CD4-positive, alpha-beta T cell (primary cell): ENCODE measurements around the gene NEK1. TPM values are rescaled to one million over a fixed set of nuclear protein-coding genes. Genes with fewer than 3 reads are reported as not detected.

Experiments used
- ATAC-seq: fragments of 200-7000 bp; cut with Tn5 transposase; one replicate; pipeline ENCODE4 v1.10.0; 2022; ENCODE audit warnings: mild to moderate bottlenecking; ENCODE audit not compliant: poor library complexity
- CTCF ChIA-PET: fragments of 350-600 bp; sonication (Branson Sonifier 250); formaldehyde crosslinking; loops from one replicate; lab custom pipeline; 2021; ENCODE audit warnings: antibody characterized with exemption, inconsistent platforms; lab: Charles Lee
- POLR2A ChIA-PET: fragments of 350-600 bp; sonication (Branson Sonifier 250); formaldehyde crosslinking; loops from one replicate; lab custom pipeline; 2021; ENCODE audit warnings: antibody characterized with exemption, inconsistent platforms; lab: Charles Lee
- DNase-seq, 14 experiments: peaks; one replicate each; pipeline ENCODE4 v3.0.0-alpha.2; 2013 to 2020; ENCODE audit warnings: mixed read lengths in 2 of 14
- H3K27ac ChIP-seq, 2 donors: one replicate each; pipeline versions ENCODE4 v1.5.1 to v1.7.0; 2013; ENCODE audit warnings: low read length in 2 of 2, low read depth in 1 of 2, mild to moderate bottlenecking in 1 of 2
- H3K27me3 ChIP-seq, 2 experiments: 1 replicate in 1 of 2; 2 replicates in 1 of 2; pipeline versions ENCODE4 v1.6.1 to v1.7.0; 2013; ENCODE audit warnings: low read length in 2 of 2, control low read depth in 1 of 2, mild to moderate bottlenecking in 1 of 2, moderate library complexity in 1 of 2; ENCODE audit not compliant: insufficient read depth in 2 of 2, control insufficient read depth in 1 of 2
- H3K36me3 ChIP-seq: one replicate; pipeline ENCODE4 v1.6.1; 2013; ENCODE audit warnings: low read length, control low read depth; ENCODE audit not compliant: insufficient read depth
- H3K4me1 ChIP-seq: one replicate; pipeline ENCODE4 v1.6.1; 2013; ENCODE audit warnings: low read length, control low read depth; ENCODE audit not compliant: insufficient read depth
- H3K4me3 ChIP-seq: one replicate; pipeline ENCODE4 v1.5.1; 2013; ENCODE audit warnings: mild to moderate bottlenecking, low read length, moderate library complexity
- H3K9me3 ChIP-seq, 2 experiments: 1 replicate in 1 of 2; 2 replicates in 1 of 2; pipeline versions ENCODE4 v1.6.1 to v1.7.0; 2013; ENCODE audit warnings: low read length in 2 of 2, mild to moderate bottlenecking in 2 of 2, control low read depth in 1 of 2, moderate library complexity in 1 of 2; ENCODE audit not compliant: control insufficient read depth in 1 of 2, insufficient read depth in 1 of 2
- H3K27ac Mint-ChIP-seq: one replicate; pipeline ENCODE4 v1.8.0; 2020; ENCODE audit warnings: mixed read lengths
- H3K27me3 Mint-ChIP-seq: one replicate; pipeline ENCODE4 v1.8.0; 2021; ENCODE audit warnings: mixed read lengths
- H3K36me3 Mint-ChIP-seq: one replicate; pipeline ENCODE4 v1.8.0; 2021; ENCODE audit warnings: low read depth, mixed read lengths
- H3K4me1 Mint-ChIP-seq: one replicate; pipeline ENCODE4 v1.8.0; 2021; ENCODE audit warnings: low read depth, mixed read lengths
- H3K4me3 Mint-ChIP-seq: one replicate; pipeline ENCODE4 v1.8.0; 2020; ENCODE audit warnings: mild to moderate bottlenecking, mixed read lengths
- H3K9me3 Mint-ChIP-seq: one replicate; pipeline ENCODE4 v1.8.0; 2020; ENCODE audit warnings: mixed read lengths
- CTCF ChIP-seq: fragments of 200-600 bp; IDR thresholded peaks from one replicate; pipeline ENCODE4 v1.8.0; 2022; ENCODE audit warnings: antibody characterized with exemption, mild to moderate bottlenecking
- intact Hi-C, 2 experiments: fragments of 100-400 bp; cut with DNase I in 1 of 2; cut with micrococcal nuclease in 1 of 2; formaldehyde crosslinking; loops; one replicate each; pipeline versions ENCODE4 v1.15.1 to v1.9.0; 2023 to 2025; cut with DNase I, micrococcal nuclease
- total RNA-seq, 174 experiments: library from RNA in 2 of 174; stranded (reverse) in 2 of 174; gene quantifications; one replicate each; pipeline ENCODE4 v1.2.3 and lab custom pipeline; 2021 to 2026

Gene NEK1
- total RNA-seq, 2 experiments from 2014 or later: 9.5 to 10.2 TPM

- ChIA-PET POLR2A (interaction anchor here (0.6 to 3.5 kb wide), 6 partner anchors 15 to 650 kb away, joined by 3 to 11 read pairs (median 4); partner anchors contain the start of genes CBR4, CLCN3 and NEK1), CTCF (interaction anchor here (0.9 to 3.9 kb wide), 4 partner anchors 9 to 67 kb away, joined by 3 to 22 read pairs (median 12); partner anchors contain the start of genes CLCN3 and NEK1)
- no peaks in the 10 kb centered on the region for H3K9me3 ChIP-seq
- Mint-ChIP-seq H3K4me3 (peak overlapping the region; percentile 74), H3K36me3 (peaks cover 5% of the 10 kb centered on the region), H3K9me3 (no peaks in the 10 kb centered on the region), H3K27ac (peak overlapping the region; percentile 81), H3K4me1 (peaks cover 33% of the 10 kb centered on the region), H3K27me3 (no peaks in the 10 kb centered on the region)
- H3K27me3 ChIP-seq: no peaks in the 10 kb centered on the region
- TF ChIP-seq CTCF: no peak
- ATAC-seq (peak; percentile 97), DNase-seq (peak; percentile 21 to 92 (median 46))
- intact Hi-C loops: loop anchor here in 1 of 2 experiments (1.0 to 10.0 kb wide), 4 partner anchors 40 to 97 kb away; partner anchors contain the start of genes CLCN3, HPF1 and NEK1
- H3K4me3 ChIP-seq: peak overlapping the region; percentile 24
- H3K4me1 ChIP-seq: peaks cover 5% of the 10 kb centered on the region
- peak overlapping the region; percentile 22 to 36 for H3K27ac ChIP-seq
- H3K36me3 ChIP-seq: no peaks in the 10 kb centered on the region
These were observed 47.6 kb upstream of the NEK1 start for GRCh38 chr4:169659716-169660670.

GRCh38 chr4:169658975-169659715 lies 46.8 kb upstream of the NEK1 start:
- ChIA-PET POLR2A (interaction anchor here (0.6 to 3.5 kb wide), 6 partner anchors 37 to 650 kb away, joined by 3 to 11 read pairs (median 4); partner anchors contain the start of genes CBR4, CLCN3 and NEK1), CTCF (interaction anchor here (0.9 to 3.9 kb wide), 4 partner anchors 20 to 68 kb away, joined by 3 to 22 read pairs (median 12); partner anchors contain the start of genes CLCN3 and NEK1)
- peaks cover 5% of the 10 kb centered on the region for H3K4me1 ChIP-seq
- H3K36me3 ChIP-seq: no peaks in the 10 kb centered on the region
- no peak for ATAC-seq
- no peaks in the 10 kb centered on the region for H3K27me3 ChIP-seq
- no peak for TF ChIP-seq CTCF
- intact Hi-C loops: no loop called here
- Mint-ChIP-seq H3K4me3 (no peak overlapping the region), H3K27me3 (no peaks in the 10 kb centered on the region), H3K4me1 (peaks cover 25% of the 10 kb centered on the region), H3K9me3 (no peaks in the 10 kb centered on the region), H3K36me3 (peaks cover 5% of the 10 kb centered on the region), H3K27ac (peak overlapping the region; percentile 81)
- DNase-seq: peak in 1 of 14 experiments; percentile 8
- no peaks in the 10 kb centered on the region for H3K9me3 ChIP-seq
- no peak overlapping the region for H3K4me3 ChIP-seq
- peak overlapping the region in 1 of 2 donors; percentile 22 for H3K27ac ChIP-seq

DNA sequence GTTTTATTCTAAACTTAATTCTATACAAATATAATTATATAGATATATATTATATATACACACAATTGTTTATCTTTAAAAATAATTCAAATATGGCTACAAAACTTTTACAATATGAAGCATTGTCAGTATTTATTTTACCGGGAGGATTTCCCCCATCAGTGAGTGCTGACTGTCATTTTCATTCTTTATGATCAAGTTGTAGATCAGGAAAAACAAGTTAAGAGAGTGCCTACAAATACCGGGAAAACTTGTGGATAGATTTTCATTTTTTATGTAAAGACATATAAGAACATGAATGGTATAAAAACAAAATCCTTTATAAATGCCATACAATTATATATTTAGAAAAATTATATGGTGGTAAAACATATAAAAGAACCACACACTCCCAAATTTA lies 45.8 kb upstream of the NEK1 start:
- Mint-ChIP-seq H3K27ac (no peak overlapping the region), H3K9me3 (no peaks in the 10 kb centered on the region), H3K27me3 (no peaks in the 10 kb centered on the region), H3K36me3 (peaks cover 6% of the 10 kb centered on the region), H3K4me3 (no peak overlapping the region), H3K4me1 (peaks cover 23% of the 10 kb centered on the region)
- Histone ChIP-seq H3K4me1 (peaks cover 5% of the 10 kb centered on the region), H3K36me3 (no peaks in the 10 kb centered on the region), H3K4me3 (no peak overlapping the region), H3K9me3 (no peaks in the 10 kb centered on the region), H3K27me3 (no peaks in the 10 kb centered on the region), H3K27ac (no peak overlapping the region)
- ChIA-PET POLR2A (interaction anchor here (0.7 to 3.5 kb wide), 3 partner anchors 46 to 649 kb away, joined by 3 to 10 read pairs (median 4); partner anchors contain the start of genes CBR4 and NEK1), CTCF (interaction anchor here (1.2 to 3.6 kb wide), 2 partner anchors 20 to 45 kb away, joined by 3 to 22 read pairs; partner anchors contain the start of gene NEK1)
- ATAC-seq (no peak), DNase-seq (no peak)
- intact Hi-C loops: no loop called here
- no peak for TF ChIP-seq CTCF
